Lung (tissue), 12 donors: ENCODE results near the gene TDRKH. TPM values are rescaled to one million over a fixed set of nuclear protein-coding genes. Genes with fewer than 3 reads are reported as not detected.
A peak's percentile ranks its signal among the peaks of the same experiment; 100 is the strongest.

Source experiments
- ATAC-seq: fragments of 200-7000 bp; cut with Tn5 transposase; one replicate; pipeline ENCODE4 v1.9.1; 2020; ENCODE audit warnings: moderate number of reproducible peaks; ENCODE audit not compliant: insufficient read depth, low FRiP score
- DNase-seq, 3 donors: peaks; one replicate each; pipeline ENCODE4 v3.0.0-alpha.2; 2013 to 2017
- H3K27ac ChIP-seq, 2 donors: one replicate each; pipeline ENCODE4 v1.5.1; 2013; ENCODE audit warnings: mild to moderate bottlenecking in 2 of 2, moderate library complexity in 2 of 2, control low read depth in 1 of 2, inconsistent platforms in 1 of 2, low read depth in 1 of 2, low read length in 1 of 2
- H3K27me3 ChIP-seq, 3 donors: one replicate each; pipeline ENCODE4 v1.5.1; 2013; ENCODE audit warnings: low read length in 2 of 3; ENCODE audit not compliant: control insufficient read depth in 3 of 3, insufficient read depth in 3 of 3
- H3K36me3 ChIP-seq, 4 donors: one replicate each; pipeline ENCODE4 v1.5.1; 2013; ENCODE audit warnings: low read length in 4 of 4, mild to moderate bottlenecking in 1 of 4, moderate library complexity in 1 of 4; ENCODE audit not compliant: control insufficient read depth in 4 of 4, insufficient read depth in 4 of 4
- H3K4me1 ChIP-seq, 5 donors: one replicate each; pipeline ENCODE4 v1.5.1; 2013; ENCODE audit warnings: low read length in 5 of 5, mild to moderate bottlenecking in 2 of 5, moderate library complexity in 1 of 5; ENCODE audit not compliant: control insufficient read depth in 5 of 5, insufficient read depth in 5 of 5
- H3K4me3 ChIP-seq: one replicate; pipeline ENCODE4 v1.5.1; 2013; ENCODE audit warnings: mild to moderate bottlenecking, control low read depth, moderate library complexity
- H3K9ac ChIP-seq, 2 donors: one replicate each; pipeline ENCODE4 v1.5.1; 2013; ENCODE audit warnings: low read length in 2 of 2, control low read depth in 1 of 2; ENCODE audit not compliant: insufficient read depth in 1 of 2
- H3K9me3 ChIP-seq, 4 donors: one replicate each; pipeline ENCODE4 v1.5.1; 2013; ENCODE audit warnings: low read length in 3 of 4, mild to moderate bottlenecking in 1 of 4, moderate library complexity in 1 of 4; ENCODE audit not compliant: control insufficient read depth in 4 of 4, insufficient read depth in 3 of 4
- WGBS, 2 donors: extraction: QIAGEN DNeasy Blood & Tissue Kit; methylation state at CpG; one replicate each; pipeline ENCODE4 v1.1.7; 2013; 5-methylcytosine and 5-hydroxymethylcytosine counted together
- polyA plus RNA-seq, 2 donors: library from polyadenylated mRNA; stranded (reverse); fragments of 200-250 nt; gene quantifications; one replicate each; pipeline ENCODE4 v1.2.1, GENCODE V29; 2013
- total RNA-seq, 2 donors: library from RNA; depleted of rRNA in 1 of 2; stranded (reverse); fragments of >200 nt in 1 of 2; gene quantifications; one replicate each; pipeline ENCODE4 v1.2.1, GENCODE V29; 2014 to 2021
- TF ChIP-seq, protein P1 (sequence below): IDR thresholded peaks from 2 replicates; pipeline ENCODE4 v1.5.1; 2012; ENCODE audit warnings: mild to moderate bottlenecking; ENCODE audit errors: control extremely low read depth, extremely low read depth
- donor health status: control.
- donor health status: control.
- donor health status: Bipolar disorder and iron deficiency.
- donor health status: healthy.
- donor health status: DM: yes; HTN: yes; CAD: no.

Gene TDRKH
- total and polyA plus RNA-seq, 4 donors = 5.6 to 18.1 (median 8.8) TPM

DNA sequence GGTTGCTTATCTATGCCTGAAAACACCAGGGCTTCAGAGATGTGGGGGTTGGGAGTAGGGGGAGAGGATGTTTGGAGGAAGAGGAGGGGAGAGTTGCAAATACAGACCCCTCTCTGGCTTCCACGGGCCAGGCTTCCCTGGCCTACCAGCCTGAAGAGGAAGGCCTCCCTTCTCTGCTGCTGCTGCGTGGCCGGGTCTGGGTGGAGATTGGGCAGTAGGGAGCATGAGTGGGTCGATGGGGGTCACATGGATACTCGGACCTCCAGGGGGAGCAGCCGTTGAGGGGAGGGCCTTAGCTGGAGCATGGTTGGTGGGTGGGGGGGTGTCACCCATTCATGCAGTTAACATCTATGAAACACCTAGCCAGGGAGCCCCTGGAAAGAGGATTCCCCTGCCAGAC, 39.8 kb upstream of the TDRKH start:
- WGBS, 2 donors = 39 to 49% methylated on average over 6 of the region's 6 CpGs
- H3K27me3 ChIP-seq = no peaks in the 10 kb centered on the region
- TF ChIP-seq, protein P1, sequence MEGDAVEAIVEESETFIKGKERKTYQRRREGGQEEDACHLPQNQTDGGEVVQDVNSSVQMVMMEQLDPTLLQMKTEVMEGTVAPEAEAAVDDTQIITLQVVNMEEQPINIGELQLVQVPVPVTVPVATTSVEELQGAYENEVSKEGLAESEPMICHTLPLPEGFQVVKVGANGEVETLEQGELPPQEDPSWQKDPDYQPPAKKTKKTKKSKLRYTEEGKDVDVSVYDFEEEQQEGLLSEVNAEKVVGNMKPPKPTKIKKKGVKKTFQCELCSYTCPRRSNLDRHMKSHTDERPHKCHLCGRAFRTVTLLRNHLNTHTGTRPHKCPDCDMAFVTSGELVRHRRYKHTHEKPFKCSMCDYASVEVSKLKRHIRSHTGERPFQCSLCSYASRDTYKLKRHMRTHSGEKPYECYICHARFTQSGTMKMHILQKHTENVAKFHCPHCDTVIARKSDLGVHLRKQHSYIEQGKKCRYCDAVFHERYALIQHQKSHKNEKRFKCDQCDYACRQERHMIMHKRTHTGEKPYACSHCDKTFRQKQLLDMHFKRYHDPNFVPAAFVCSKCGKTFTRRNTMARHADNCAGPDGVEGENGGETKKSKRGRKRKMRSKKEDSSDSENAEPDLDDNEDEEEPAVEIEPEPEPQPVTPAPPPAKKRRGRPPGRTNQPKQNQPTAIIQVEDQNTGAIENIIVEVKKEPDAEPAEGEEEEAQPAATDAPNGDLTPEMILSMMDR = no peak
- H3K36me3 ChIP-seq = no peaks in the 10 kb centered on the region
- no peak overlapping the region for H3K27ac ChIP-seq
- H3K4me3 ChIP-seq = no peak overlapping the region
- H3K9me3 ChIP-seq = no peaks in the 10 kb centered on the region
- ATAC-seq = no peak
- H3K4me1 ChIP-seq = peaks cover 0 to 27% (median 12%) of the 10 kb centered on the region in 5 donors
- H3K9ac ChIP-seq = no peak overlapping the region
- DNase-seq = no peak

DNA sequence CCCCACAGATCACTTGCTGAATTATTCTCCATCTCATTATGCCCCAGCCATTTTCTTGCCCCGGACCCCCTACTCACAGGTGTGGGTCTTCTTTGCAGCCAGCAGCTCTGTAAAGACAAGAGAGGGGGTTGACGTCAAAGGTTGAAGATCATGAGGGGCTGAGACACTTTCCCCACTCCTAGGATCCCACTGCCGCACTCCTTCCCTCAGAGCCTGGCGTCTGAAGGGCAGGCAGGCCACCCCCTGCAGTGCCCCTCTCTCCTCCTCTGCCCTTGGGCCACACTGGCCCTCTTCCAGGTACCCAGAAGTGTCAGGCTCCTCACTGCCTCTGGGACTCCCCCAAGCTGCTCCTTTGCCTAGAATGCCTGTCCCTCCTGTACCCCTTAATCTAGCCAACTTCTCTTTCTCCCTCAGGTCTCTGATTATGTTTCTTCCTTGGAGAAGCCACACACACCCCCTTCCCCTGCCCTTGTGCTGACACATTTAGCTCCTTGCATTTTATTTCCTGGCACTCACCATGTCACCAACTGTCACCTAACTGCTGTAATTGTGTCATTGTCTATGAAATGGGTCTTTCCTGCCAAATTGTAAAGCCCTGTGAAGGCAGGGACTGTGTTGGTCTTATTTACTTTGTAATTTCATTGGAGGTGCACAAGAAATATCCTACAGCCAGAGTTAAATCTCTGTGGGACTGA, 39.2 kb upstream of the TDRKH start:
- Histone ChIP-seq H3K36me3 (no peaks in the 10 kb centered on the region), H3K4me1 (peaks cover 0 to 27% (median 12%) of the 10 kb centered on the region in 5 donors), H3K9me3 (no peaks in the 10 kb centered on the region), H3K27ac (peak overlapping the region in 1 of 2 donors; percentile 1), H3K9ac (no peak overlapping the region), H3K27me3 (no peaks in the 10 kb centered on the region), H3K4me3 (no peak overlapping the region)
- TF ChIP-seq, protein P1 = no peak
- no peak for DNase-seq
- 25 to 37% methylated on average over 4 of the region's 4 CpGs for WGBS, 2 donors
- no peak for ATAC-seq

DNA sequence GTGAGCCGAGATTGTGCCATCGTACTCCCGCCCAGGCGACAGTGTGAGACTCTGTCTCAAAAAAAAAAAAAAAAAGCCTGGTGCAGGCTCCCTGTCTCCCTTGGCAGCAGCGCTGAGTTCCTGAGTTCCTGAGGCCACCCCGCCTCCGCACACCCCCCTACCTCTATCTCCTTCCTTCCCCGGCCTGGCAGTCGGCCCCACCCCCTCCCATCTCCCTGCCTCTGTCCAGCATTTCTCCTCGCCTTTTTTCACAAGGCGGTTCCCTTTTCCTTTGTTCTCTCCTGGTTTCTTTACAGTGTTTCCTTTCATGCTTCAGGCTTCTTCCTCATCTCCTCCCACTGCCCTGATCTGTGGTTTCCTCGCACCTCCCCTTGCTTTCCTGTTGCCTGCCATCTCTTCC, 38.6 kb upstream of the TDRKH start:
- H3K36me3 ChIP-seq = no peaks in the 10 kb centered on the region
- TF ChIP-seq, protein P1 = no peak
- peak overlapping the region in 1 of 2 donors; percentile 1 for H3K27ac ChIP-seq
- DNase-seq (peak; percentile 62 to 82 (median 67)), ATAC-seq (no peak)
- H3K9me3 ChIP-seq = no peaks in the 10 kb centered on the region
- H3K9ac ChIP-seq = no peak overlapping the region
- 3 to 12% methylated on average over 10 to 12 of the region's 12 CpGs for WGBS, 2 donors
- no peak overlapping the region for H3K4me3 ChIP-seq
- no peaks in the 10 kb centered on the region for H3K27me3 ChIP-seq
- peaks cover 0 to 27% (median 12%) of the 10 kb centered on the region in 5 donors for H3K4me1 ChIP-seq
